K562 (cell line): Measurements from ENCODE around the gene NR0B2. TPM values are rescaled to one million over a fixed set of nuclear protein-coding genes. Genes with fewer than 3 reads are reported as not detected.

ENCODE experiments used
- BRD9 ChIP-seq: fragments of 450-650 bp; IDR thresholded peaks from 2 replicates; pipeline ENCODE4 v1.6.1; 2018; ENCODE audit warnings: low read depth; ENCODE audit not compliant: partially characterized antibody
- EP400 ChIP-seq: fragments of 450-650 bp; IDR thresholded peaks from 2 replicates; pipeline ENCODE4 v1.6.1; 2017; ENCODE audit warnings: antibody characterized with exemption, mild to moderate bottlenecking, moderate library complexity
- ETV1 ChIP-seq: fragments of 450-650 bp; conservative IDR thresholded peaks from 2 replicates; pipeline ENCODE4 v1.6.1; 2016; ENCODE audit warnings: missing genetic modification characterization, control low read depth, low read depth, missing compliant biosample characterization
- KLF10 ChIP-seq: fragments of 250-450 bp; sonication (Bioruptor Pico); IDR thresholded peaks from 2 replicates; pipeline ENCODE4 v1.6.1; 2021; ENCODE audit warnings: matching md5 sums
- MEF2A ChIP-seq: IDR thresholded peaks from 2 replicates; pipeline ENCODE4 v1.6.1; 2011; ENCODE audit warnings: low read depth, mild to moderate bottlenecking, low read length, moderate library complexity; ENCODE audit not compliant: control insufficient read depth
- NONO ChIP-seq, 2 experiments: fragments of 200-400 bp in 1 of 2; fragments of 450-650 bp in 1 of 2; formaldehyde crosslinking in 1 of 2; IDR thresholded peaks; 2 replicates each; pipeline ENCODE4 v1.6.1; 2017; ENCODE audit warnings: low read depth in 2 of 2, mild to moderate bottlenecking in 2 of 2, moderate library complexity in 2 of 2, low read length in 1 of 2
- SMAD3 ChIP-seq: fragments of 450-650 bp; formaldehyde crosslinking; conservative IDR thresholded peaks from 2 replicates; pipeline ENCODE4 v1.4.0; 2020; ENCODE audit warnings: mild to moderate bottlenecking
- STAG1 ChIP-seq: sonication (generic); formaldehyde crosslinking; IDR thresholded peaks from 2 replicates; pipeline ENCODE4 v1.5.0; 2020; ENCODE audit warnings: missing genetic modification reagents, borderline replicate concordance
- U2AF2 ChIP-seq: fragments of 200-400 bp; formaldehyde crosslinking; optimal IDR thresholded peaks from 2 replicates; pipeline ENCODE3; 2017; ENCODE audit warnings: low read depth, mild to moderate bottlenecking, low read length
- ZNF311 ChIP-seq: fragments of 250-450 bp; sonication (Bioruptor Pico); IDR thresholded peaks from 2 replicates; pipeline ENCODE4 v1.4.0; 2020; ENCODE audit warnings: mild to moderate bottlenecking, moderate library complexity
- polyA plus RNA-seq, 8 experiments: library from polyadenylated mRNA; depleted of rRNA in 4 of 8; stranded (reverse) in 5 of 8; unstranded in 3 of 8; fragments of >200 nt; fragmentation: Nextera tagmentation in 2 of 8; fragmentation: Illumina TruSeq in 1 of 8; extraction: Ambion mirVana in 2 of 8; extraction: Trizol in 1 of 8; gene quantifications; 2 replicates each; pipeline versions ENCODE4 v1.2.1 to v1.2.3, GENCODE V29; 2011 to 2014; ENCODE audit warnings: inconsistent platforms in 1 of 8, missing spikeins in 1 of 8
- total RNA-seq, 7 experiments: library from RNA; depleted of rRNA in 6 of 7; stranded (reverse); fragments of >200 nt in 6 of 7; fragmentation: Illumina TruSeq in 2 of 7; extraction: Trizol in 2 of 7; gene quantifications; 2 replicates each; pipeline versions ENCODE4 v1.2.1 to v1.2.3, GENCODE V29; 2011 to 2021; ENCODE audit warnings: low replicate concordance in 1 of 7
- TF ChIP-seq, protein P1 (sequence below): fragments of 450-650 bp; IDR thresholded peaks from 2 replicates; pipeline ENCODE4 v1.6.1; 2016; ENCODE audit warnings: antibody characterized with exemption
- TF ChIP-seq, protein P2 (sequence below), 2 experiments: fragments of 450-650 bp; IDR thresholded peaks; 2 replicates each; pipeline ENCODE4 v1.6.1; 2016; ENCODE audit warnings: mild to moderate bottlenecking in 2 of 2, borderline replicate concordance in 1 of 2, low read depth in 1 of 2, moderate library complexity in 1 of 2
- TF ChIP-seq, protein P3 (sequence below): fragments of 250-450 bp; sonication (Bioruptor Pico); IDR thresholded peaks from 2 replicates; pipeline ENCODE4 v1.4.0; 2020
- TF ChIP-seq, protein P4 (sequence below): fragments of 250-450 bp; sonication (Bioruptor Pico); IDR thresholded peaks from 2 replicates; pipeline ENCODE4 v1.8.0; 2021; ENCODE audit warnings: borderline replicate concordance, mild to moderate bottlenecking, moderate library complexity; ENCODE audit not compliant: poor library complexity, severe bottlenecking

Gene NR0B2
- total and polyA plus RNA-seq, 9 of the 15 experiments (the other 6 are each of a cell fraction or from before 2014, with no cell fraction given): not detected

DNA sequence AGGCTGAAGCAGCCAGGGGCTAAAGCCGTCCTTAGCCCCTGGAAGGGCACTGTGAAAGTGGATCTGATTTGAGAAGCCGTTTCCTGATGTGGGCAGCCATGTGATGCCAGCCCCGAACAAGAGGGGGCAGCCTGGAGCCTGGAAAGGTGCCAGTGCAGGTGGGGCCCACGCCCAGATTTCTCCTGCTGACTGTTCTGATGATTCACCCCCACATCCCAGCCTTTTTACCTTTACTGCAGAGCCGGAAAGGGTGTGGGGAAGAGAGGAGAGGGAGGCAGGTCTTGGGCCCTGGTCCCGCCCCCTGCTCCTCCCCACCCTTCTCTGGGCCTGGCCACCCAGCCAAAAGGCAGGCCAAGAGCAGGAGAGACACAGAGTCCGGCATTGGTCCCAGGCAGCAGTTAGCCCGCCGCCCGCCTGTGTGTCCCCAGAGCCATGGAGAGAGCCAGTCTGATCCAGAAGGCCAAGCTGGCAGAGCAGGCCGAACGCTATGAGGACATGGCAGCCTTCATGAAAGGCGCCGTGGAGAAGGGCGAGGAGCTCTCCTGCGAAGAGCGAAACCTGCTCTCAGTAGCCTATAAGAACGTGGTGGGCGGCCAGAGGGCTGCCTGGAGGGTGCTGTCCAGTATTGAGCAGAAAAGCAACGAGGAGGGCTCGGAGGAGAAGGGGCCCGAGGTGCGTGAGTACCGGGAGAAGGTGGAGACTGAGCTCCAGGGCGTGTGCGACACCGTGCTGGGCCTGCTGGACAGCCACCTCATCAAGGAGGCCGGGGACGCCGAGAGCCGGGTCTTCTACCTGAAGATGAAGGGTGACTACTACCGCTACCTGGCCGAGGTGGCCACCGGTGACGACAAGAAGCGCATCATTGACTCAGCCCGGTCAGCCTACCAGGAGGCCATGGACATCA, 50.7 kb downstream of the NR0B2 start, which contains the start of gene SFN (continued):
- TF ChIP-seq, protein P1, sequence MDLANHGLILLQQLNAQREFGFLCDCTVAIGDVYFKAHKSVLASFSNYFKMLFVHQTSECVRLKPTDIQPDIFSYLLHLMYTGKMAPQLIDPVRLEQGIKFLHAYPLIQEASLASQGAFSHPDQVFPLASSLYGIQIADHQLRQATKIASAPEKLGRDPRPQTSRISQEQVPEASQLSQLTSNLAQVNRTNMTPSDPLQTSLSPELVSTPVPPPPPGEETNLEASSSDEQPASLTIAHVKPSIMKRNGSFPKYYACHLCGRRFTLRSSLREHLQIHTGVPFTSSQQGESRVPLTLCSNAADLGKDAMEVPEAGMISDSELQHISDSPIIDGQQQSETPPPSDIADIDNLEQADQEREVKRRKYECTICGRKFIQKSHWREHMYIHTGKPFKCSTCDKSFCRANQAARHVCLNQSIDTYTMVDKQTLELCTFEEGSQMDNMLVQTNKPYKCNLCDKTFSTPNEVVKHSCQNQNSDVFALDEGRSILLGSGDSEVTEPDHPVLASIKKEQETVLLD: peak; percentile 42; the same call in 1 of the 2 replicates
- no peak for TF ChIP-seq BRD9
- no peak for TF ChIP-seq ZNF311 (CRISPR knock-in tag)
- no peak for TF ChIP-seq U2AF2
- TF ChIP-seq, protein P2, sequence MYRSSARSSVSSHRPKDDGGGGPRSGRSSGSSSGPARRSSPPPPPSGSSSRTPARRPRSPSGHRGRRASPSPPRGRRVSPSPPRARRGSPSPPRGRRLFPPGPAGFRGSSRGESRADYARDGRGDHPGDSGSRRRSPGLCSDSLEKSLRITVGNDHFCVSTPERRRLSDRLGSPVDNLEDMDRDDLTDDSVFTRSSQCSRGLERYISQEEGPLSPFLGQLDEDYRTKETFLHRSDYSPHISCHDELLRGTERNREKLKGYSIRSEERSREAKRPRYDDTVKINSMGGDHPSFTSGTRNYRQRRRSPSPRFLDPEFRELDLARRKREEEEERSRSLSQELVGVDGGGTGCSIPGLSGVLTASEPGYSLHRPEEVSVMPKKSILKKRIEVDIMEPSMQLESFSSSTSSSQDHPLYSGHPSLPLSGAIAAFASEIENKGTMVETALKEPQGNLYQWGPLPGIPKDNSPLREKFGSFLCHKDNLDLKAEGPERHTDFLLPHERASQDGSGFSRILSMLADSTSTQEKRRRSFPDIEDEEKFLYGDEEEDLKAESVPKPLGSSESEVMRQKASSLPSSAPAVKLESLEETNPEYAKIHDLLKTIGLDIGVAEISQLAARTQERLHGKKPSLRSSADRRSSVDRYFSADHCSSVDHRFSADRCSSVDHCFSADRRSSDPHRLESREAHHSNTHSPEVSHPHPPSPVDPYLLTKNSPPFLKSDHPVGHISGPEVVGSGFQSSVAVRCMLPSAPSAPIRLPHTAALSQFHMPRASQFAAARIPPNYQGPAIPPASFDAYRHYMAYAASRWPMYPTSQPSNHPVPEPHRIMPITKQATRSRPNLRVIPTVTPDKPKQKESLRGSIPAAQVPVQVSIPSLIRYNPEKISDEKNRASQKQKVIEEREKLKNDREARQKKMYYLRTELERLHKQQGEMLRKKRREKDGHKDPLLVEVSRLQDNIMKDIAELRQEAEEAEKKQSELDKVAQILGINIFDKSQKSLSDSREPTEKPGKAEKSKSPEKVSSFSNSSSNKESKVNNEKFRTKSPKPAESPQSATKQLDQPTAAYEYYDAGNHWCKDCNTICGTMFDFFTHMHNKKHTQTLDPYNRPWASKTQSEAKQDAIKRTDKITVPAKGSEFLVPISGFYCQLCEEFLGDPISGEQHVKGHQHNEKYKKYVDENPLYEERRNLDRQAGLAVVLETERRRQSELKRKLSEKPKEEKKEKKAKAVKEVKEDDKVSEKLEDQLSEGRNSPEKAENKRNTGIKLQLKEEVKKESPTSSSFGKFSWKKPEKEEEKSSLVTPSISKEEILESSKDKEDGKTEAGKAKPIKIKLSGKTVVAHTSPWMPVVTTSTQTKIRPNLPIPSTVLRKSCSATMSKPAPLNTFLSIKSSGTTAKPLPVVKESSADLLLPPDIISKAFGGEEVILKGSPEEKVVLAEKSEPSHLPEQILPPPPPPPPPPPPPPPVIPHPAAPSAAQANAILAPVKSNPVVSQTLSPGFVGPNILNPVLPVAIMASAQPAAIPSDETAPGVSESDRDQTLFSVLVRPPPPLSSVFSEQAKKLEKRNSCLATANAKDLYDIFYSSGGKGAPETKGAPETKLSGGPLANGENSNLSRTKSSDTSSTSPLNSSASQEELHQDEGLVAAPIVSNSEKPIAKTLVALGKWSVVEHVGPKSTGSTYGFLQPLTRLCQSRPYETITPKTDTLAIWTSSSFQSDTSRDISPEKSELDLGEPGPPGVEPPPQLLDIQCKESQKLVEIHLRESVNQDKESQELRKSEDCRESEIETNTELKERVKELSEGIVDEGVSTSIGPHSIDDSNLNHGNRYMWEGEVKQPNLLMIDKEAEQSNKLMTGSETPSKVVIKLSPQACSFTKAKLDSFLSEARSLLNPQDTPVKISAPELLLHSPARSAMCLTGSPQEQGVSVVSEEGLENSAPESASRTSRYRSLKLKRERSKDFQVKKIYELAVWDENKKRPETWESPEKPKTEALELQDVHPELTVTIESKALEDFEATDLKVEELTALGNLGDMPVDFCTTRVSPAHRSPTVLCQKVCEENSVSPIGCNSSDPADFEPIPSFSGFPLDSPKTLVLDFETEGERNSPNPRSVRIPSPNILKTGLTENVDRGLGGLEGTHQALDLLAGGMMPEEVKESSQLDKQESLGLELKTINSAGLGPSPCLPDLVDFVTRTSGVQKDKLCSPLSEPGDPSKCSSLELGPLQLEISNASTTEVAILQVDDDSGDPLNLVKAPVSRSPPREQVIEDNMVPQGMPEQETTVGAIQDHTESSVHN (IDR thresholded peaks at IDR 0.05; ENCODE audit: borderline replicate concordance in 1 of 2, low read depth in 1 of 2): no peak
- TF ChIP-seq STAG1 (CRISPR knock-in tag): no peak; the same call in 1 of the 2 replicates
- TF ChIP-seq, protein P3, sequence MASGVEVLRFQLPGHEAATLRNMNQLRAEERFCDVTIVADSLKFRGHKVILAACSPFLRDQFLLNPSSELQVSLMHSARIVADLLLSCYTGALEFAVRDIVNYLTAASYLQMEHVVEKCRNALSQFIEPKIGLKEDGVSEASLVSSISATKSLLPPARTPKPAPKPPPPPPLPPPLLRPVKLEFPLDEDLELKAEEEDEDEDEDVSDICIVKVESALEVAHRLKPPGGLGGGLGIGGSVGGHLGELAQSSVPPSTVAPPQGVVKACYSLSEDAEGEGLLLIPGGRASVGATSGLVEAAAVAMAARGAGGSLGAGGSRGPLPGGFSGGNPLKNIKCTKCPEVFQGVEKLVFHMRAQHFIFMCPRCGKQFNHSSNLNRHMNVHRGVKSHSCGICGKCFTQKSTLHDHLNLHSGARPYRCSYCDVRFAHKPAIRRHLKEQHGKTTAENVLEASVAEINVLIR (CRISPR knock-in tag): no peak
- TF ChIP-seq MEF2A: no peak
- no peak; a peak in 1 of 4 replicates for TF ChIP-seq NONO (IDR thresholded peaks at IDR 0.05; ENCODE audit: low read depth in 2 of 2, low read length in 1 of 2)
- no peak for TF ChIP-seq KLF10
- TF ChIP-seq, protein P4, sequence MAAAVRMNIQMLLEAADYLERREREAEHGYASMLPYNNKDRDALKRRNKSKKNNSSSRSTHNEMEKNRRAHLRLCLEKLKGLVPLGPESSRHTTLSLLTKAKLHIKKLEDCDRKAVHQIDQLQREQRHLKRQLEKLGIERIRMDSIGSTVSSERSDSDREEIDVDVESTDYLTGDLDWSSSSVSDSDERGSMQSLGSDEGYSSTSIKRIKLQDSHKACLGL (CRISPR knock-in tag): no peak
- TF ChIP-seq SMAD3 (CRISPR knock-in tag): no peak
- no peak for TF ChIP-seq ETV1
- no peak for TF ChIP-seq EP400
